ENCODE results near the gene COL5A2. TPM values are rescaled to one million over a fixed set of nuclear protein-coding genes. Genes with fewer than 3 reads are reported as not detected.
A peak's percentile ranks its signal among the peaks of the same experiment; 100 is the strongest.

COL5A2 gene
- total and polyA plus RNA-seq, 2 experiments from 2014 or later, result 252 to 974 TPM

DNA sequence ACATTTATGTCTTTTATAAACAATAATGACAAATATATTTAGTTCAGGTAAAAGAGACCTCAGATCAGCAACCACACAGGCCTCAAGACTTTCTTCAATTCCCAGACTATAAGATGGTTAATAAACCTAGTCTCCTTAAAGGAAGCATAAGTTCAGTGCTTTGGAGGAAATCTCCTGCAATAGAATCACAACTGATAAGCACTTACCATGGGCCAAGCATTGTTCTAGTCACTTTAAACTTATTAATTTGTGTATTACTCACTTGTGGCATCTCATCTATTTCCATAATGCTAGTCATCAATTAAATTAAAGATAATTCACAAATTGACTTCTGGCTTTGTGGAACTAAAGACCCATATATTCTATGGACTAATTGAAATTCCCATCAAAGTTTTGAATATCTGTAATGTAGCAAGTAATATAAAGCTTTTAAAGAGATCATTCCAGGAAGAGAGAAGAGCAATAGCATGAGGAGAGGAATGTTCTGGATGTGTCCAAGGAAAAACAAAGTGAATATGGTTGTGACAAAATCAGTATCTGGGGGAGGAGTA lies 163.2 kb downstream of the COL5A2 start:
- DNase-seq, result no peak
- peaks cover 85% of the 10 kb centered on the region for H3F3A ChIP-seq (ENCODE audit: insufficient read depth)
- in situ Hi-C loops (cut with MboI), result no loop called here

DNA sequence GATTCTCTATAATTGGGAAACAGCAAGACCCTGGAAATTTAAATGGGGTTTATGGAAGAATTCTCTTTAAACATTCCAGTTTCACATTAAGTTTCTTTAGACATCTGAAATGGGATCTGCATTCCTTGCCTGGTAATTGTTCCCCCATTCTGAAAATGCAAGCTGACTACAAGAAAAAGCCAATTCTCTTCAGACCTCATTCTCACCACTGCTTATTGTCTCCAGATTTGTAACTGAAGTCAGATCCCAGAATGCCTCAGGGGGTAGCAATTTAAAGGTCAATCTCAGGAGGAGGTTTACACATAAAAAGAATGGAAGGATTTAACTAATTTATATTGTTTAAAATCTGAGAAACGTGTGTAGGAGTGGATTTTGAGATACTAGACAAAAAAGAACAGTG lies 164.2 kb downstream of the COL5A2 start:
- Histone ChIP-seq H3K4me1 (ENCODE audit: insufficient read depth) (peaks cover 58% of the 10 kb centered on the region), H3K27me3 (replicated peaks; ENCODE audit: insufficient read depth) (no peaks in the 10 kb centered on the region), H3K27ac (peak overlapping the region; percentile 60), H3K9me3 (ENCODE audit: low read depth) (no peaks in the 10 kb centered on the region), H3K4me2 (ENCODE audit: unreplicated experiment) (no peak overlapping the region), H3K36me3 (ENCODE audit: low read depth) (peaks cover 28% of the 10 kb centered on the region), H4K20me1 (ENCODE audit: insufficient read depth) (no peaks in the 10 kb centered on the region), H3K4me3 (no peak overlapping the region), H3K79me2 (ENCODE audit: insufficient read depth) (no peaks in the 10 kb centered on the region), H3K9me2 (ENCODE audit: insufficient read depth) (no peaks in the 10 kb centered on the region), H2AFZ (no peak overlapping the region), H3F3A (ENCODE audit: insufficient read depth) (peaks cover 93% of the 10 kb centered on the region), H3K9ac (0 out of 2 replicates have a peak overlapping the region, but pooled peaks have one; percentile 6)
- WGBS, 2 experiments (ENCODE audit: low coverage in 1 of 2, low lambda C conversion rate in 2 of 2, missing lambda C conversion rate in 2 of 2), result 11 to 33% methylated on average over 1 of the region's 1 CpG
- in situ Hi-C loops (cut with MboI), result no loop called here
- DNase-seq, result no peak
- TF ChIP-seq EZH2 (IDR thresholded peaks at IDR 0.05; ENCODE audit: insufficient read depth, poor library complexity, severe bottlenecking), result no peak
- no peak for TF ChIP-seq EZH2phosphoT487 (IDR thresholded peaks at IDR 0.05; ENCODE audit: insufficient read depth, low read depth)

More for the DNA sequence above, 163.2 kb downstream of the COL5A2 start:
- Histone ChIP-seq H3K79me2 (ENCODE audit: insufficient read depth) (no peaks in the 10 kb centered on the region), H3K9me2 (ENCODE audit: insufficient read depth) (no peaks in the 10 kb centered on the region), H3K9ac (no peak overlapping the region), H3K4me3 (no peak overlapping the region), H4K20me1 (ENCODE audit: insufficient read depth) (no peaks in the 10 kb centered on the region), H3K27ac (0 out of 2 replicates have a peak overlapping the region, but pooled peaks have one; percentile 4), H3K4me1 (ENCODE audit: insufficient read depth) (peaks cover 52% of the 10 kb centered on the region), H3K36me3 (ENCODE audit: low read depth) (peaks cover 18% of the 10 kb centered on the region), H3K4me2 (ENCODE audit: unreplicated experiment) (no peak overlapping the region), H2AFZ (no peak overlapping the region), H3K27me3 (replicated peaks; ENCODE audit: insufficient read depth) (no peaks in the 10 kb centered on the region), H3K9me3 (ENCODE audit: low read depth) (no peaks in the 10 kb centered on the region)
- no peak for TF ChIP-seq EZH2 (IDR thresholded peaks at IDR 0.05; ENCODE audit: insufficient read depth, poor library complexity, severe bottlenecking)
- no peak for TF ChIP-seq EZH2phosphoT487 (IDR thresholded peaks at IDR 0.05; ENCODE audit: insufficient read depth, low read depth)

- H3K27ac ChIP-seq, result peak overlapping the region; percentile 60
- 19 to 22% methylated on average over 2 of the region's 2 CpGs for WGBS, 2 experiments (ENCODE audit: low coverage in 1 of 2, low lambda C conversion rate in 2 of 2, missing lambda C conversion rate in 2 of 2)
Observed at GRCh38 chr2:189014449-189015138, 165.0 kb downstream of the COL5A2 start.

DNA sequence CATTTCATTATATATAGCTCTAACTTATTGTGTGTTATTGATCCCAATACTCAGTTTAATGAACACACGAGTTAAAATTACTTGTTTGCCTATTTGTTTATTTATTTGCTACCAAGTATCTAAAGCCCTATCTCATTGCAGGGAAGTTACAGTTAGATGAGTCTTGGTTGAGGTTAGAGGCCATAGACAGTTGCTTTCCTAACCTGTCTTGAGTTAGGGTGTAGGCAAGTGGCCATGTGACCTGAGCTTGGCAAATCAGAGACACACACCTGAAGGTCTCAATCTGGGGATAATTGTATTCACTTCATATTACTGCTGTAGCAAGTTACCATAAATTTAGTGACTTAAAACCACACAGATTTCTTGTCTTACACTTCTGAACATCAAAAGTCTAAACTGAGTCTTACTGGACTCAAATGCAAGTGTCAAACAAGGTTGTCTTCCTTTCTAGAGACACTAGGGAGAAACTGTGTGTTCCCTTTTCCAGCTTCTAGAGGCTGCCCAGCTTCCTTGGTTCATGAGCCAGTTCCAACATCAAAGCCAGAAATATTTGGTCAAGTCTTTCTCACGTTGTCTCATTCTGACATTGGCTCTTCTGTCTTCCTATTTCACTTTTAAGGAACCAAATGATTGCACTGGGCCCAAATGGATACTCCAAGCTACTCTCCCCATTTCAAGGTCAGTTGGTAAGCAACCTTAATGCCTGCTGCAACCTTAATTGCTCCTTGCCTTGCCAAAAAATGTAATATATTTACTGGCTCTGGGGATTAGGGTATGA lies 165.7 kb downstream of the COL5A2 start:
- TF ChIP-seq EZH2phosphoT487 (IDR thresholded peaks at IDR 0.05; ENCODE audit: insufficient read depth, low read depth) (no peak), EZH2 (IDR thresholded peaks at IDR 0.05; ENCODE audit: insufficient read depth, poor library complexity, severe bottlenecking) (no peak)
- no peak for DNase-seq
- no peak overlapping the region for H3K4me2 ChIP-seq (ENCODE audit: unreplicated experiment)
- H3K36me3 ChIP-seq (ENCODE audit: low read depth), result peaks cover 41% of the 10 kb centered on the region
- peak overlapping the region; percentile 60 for H3K27ac ChIP-seq
- H3K9ac ChIP-seq, result 0 out of 2 replicates have a peak overlapping the region, but pooled peaks have one; percentile 6
- H3K9me3 ChIP-seq (ENCODE audit: low read depth), result no peaks in the 10 kb centered on the region
- peaks cover 49% of the 10 kb centered on the region for H3K4me1 ChIP-seq (ENCODE audit: insufficient read depth)
- H3F3A ChIP-seq (ENCODE audit: insufficient read depth), result peaks cover 93% of the 10 kb centered on the region
- H2AFZ ChIP-seq, result no peak overlapping the region
- WGBS, 2 experiments (ENCODE audit: low coverage in 1 of 2, low lambda C conversion rate in 2 of 2, missing lambda C conversion rate in 2 of 2), result 32 to 36% methylated on average over 2 of the region's 2 CpGs
- no peaks in the 10 kb centered on the region; the same call in 1 of the 2 replicates for H3K79me2 ChIP-seq (ENCODE audit: insufficient read depth)
- no peaks in the 10 kb centered on the region for H3K9me2 ChIP-seq (ENCODE audit: insufficient read depth)
- H3K27me3 ChIP-seq (replicated peaks; ENCODE audit: insufficient read depth), result no peaks in the 10 kb centered on the region
- in situ Hi-C loops (cut with MboI), result no loop called here
- no peak overlapping the region for H3K4me3 ChIP-seq
- no peaks in the 10 kb centered on the region for H4K20me1 ChIP-seq (ENCODE audit: insufficient read depth)

More at GRCh38 chr2:189014449-189015138, 165.0 kb downstream of the COL5A2 start:
- peaks cover 36% of the 10 kb centered on the region for H3K36me3 ChIP-seq (ENCODE audit: low read depth)
- no peaks in the 10 kb centered on the region for H3K9me2 ChIP-seq (ENCODE audit: insufficient read depth)
- no peak overlapping the region for H2AFZ ChIP-seq
- in situ Hi-C loops (cut with MboI), result no loop called here
- no peak for TF ChIP-seq EZH2phosphoT487 (IDR thresholded peaks at IDR 0.05; ENCODE audit: insufficient read depth, low read depth)
- TF ChIP-seq EZH2 (IDR thresholded peaks at IDR 0.05; ENCODE audit: insufficient read depth, poor library complexity, severe bottlenecking), result no peak
- no peaks in the 10 kb centered on the region for H3K27me3 ChIP-seq (replicated peaks; ENCODE audit: insufficient read depth)
- peaks cover 57% of the 10 kb centered on the region for H3K4me1 ChIP-seq (ENCODE audit: insufficient read depth)
- no peaks in the 10 kb centered on the region for H4K20me1 ChIP-seq (ENCODE audit: insufficient read depth)
- no peak overlapping the region for H3K4me2 ChIP-seq (ENCODE audit: unreplicated experiment)
- H3K79me2 ChIP-seq (ENCODE audit: insufficient read depth), result no peaks in the 10 kb centered on the region
- no peak overlapping the region for H3K4me3 ChIP-seq
- H3F3A ChIP-seq (ENCODE audit: insufficient read depth), result peaks cover 95% of the 10 kb centered on the region
- peak; percentile 53 for DNase-seq
- H3K9me3 ChIP-seq (ENCODE audit: low read depth), result no peaks in the 10 kb centered on the region
- H3K9ac ChIP-seq, result 0 out of 2 replicates have a peak overlapping the region, but pooled peaks have one; percentile 6
